ACC112 (cell line): Measurements from ENCODE around the gene RAPGEF1.

ENCODE experiments used
- H2AFZ ChIP-seq: fragments of 200-600 bp; sonication (generic); one replicate; pipeline ENCODE4 v1.6.0; 2017; ENCODE audit warnings: antibody characterized with exemption, low read length; ENCODE audit not compliant: unreplicated experiment
- H3K27ac ChIP-seq: fragments of 200-600 bp; sonication (generic); 2 replicates; pipeline ENCODE4 v1.5.1; 2014; ENCODE audit warnings: low read depth, mild to moderate bottlenecking, antibody characterized with exemption, low read length, moderate library complexity
- H3K27me3 ChIP-seq: fragments of 200-600 bp; sonication (generic); 2 replicates; pipeline ENCODE4 v1.6.1; 2014; ENCODE audit warnings: mild to moderate bottlenecking, antibody characterized with exemption, low read length, moderate library complexity, mixed read lengths; ENCODE audit not compliant: insufficient read depth
- H3K36me3 ChIP-seq: fragments of 200-600 bp; sonication (generic); 2 replicates; pipeline ENCODE4 v1.6.1; 2016; ENCODE audit warnings: mild to moderate bottlenecking, antibody characterized with exemption, low read length, moderate library complexity, mixed read lengths; ENCODE audit not compliant: insufficient read depth
- H3K4me1 ChIP-seq: fragments of 200-600 bp; sonication (generic); one replicate; pipeline ENCODE4 v1.6.1; 2016; ENCODE audit warnings: low read length, mixed read lengths; ENCODE audit not compliant: insufficient read depth, unreplicated experiment, control insufficient read depth
- H3K4me3 ChIP-seq: fragments of 200-600 bp; sonication (generic); 2 replicates; pipeline ENCODE4 v1.5.1; 2014; ENCODE audit warnings: mild to moderate bottlenecking, low read depth, low read length
- H3K79me2 ChIP-seq: fragments of 200-600 bp; sonication (generic); one replicate; pipeline ENCODE4 v1.6.0; 2016; ENCODE audit warnings: low read length; ENCODE audit not compliant: control insufficient read depth, unreplicated experiment, insufficient read depth

Gene RAPGEF1

GRCh38 chr9:131739959-131740648, at the start of gene RAPGEF1:
Gene RAPGEF1 (minus strand): TSS chr9:131740076. CDS start chr9:131739830, 246 bp downstream.
- Histone ChIP-seq H3K4me1 (peaks cover 14% of the 10 kb centered on the region), H3K27me3 (no peaks in the 10 kb centered on the region), H3K79me2 (peaks cover 31% of the 10 kb centered on the region), H3K27ac (peak within 1 kb of the TSS; percentile 45; the same call in 1 of the 2 replicates), H3K4me3 (peak within 1 kb of the TSS; percentile 90), H2AFZ (peak within 1 kb of the TSS; percentile 6), H3K36me3 (no peaks in the 10 kb centered on the region)

- Histone ChIP-seq H2AFZ (no peak overlapping the region), H3K27ac (no peak overlapping the region)
Observed at GRCh38 chr9:131788851-131789250, 49.0 kb upstream of the RAPGEF1 start.

GRCh38 chr9:131787838-131788237, 48.0 kb upstream of the RAPGEF1 start:
- Histone ChIP-seq H3K4me1 (no peaks in the 10 kb centered on the region), H3K36me3 (no peaks in the 10 kb centered on the region), H3K4me3 (no peak overlapping the region), H2AFZ (no peak overlapping the region), H3K27ac (no peak overlapping the region), H3K27me3 (peaks cover 94% of the 10 kb centered on the region), H3K79me2 (no peaks in the 10 kb centered on the region)

More at GRCh38 chr9:131788851-131789250, 49.0 kb upstream of the RAPGEF1 start:
- Histone ChIP-seq H3K4me1 (no peaks in the 10 kb centered on the region), H3K36me3 (no peaks in the 10 kb centered on the region), H3K79me2 (no peaks in the 10 kb centered on the region), H3K27me3 (peaks cover 93% of the 10 kb centered on the region), H3K4me3 (no peak overlapping the region)

GRCh38 chr9:131784748-131785501, 45.0 kb upstream of the RAPGEF1 start:
- H3K4me1 ChIP-seq, result no peaks in the 10 kb centered on the region
- H3K79me2 ChIP-seq, result no peaks in the 10 kb centered on the region
- no peak overlapping the region for H2AFZ ChIP-seq
- H3K27ac ChIP-seq, result no peak overlapping the region
- H3K27me3 ChIP-seq, result peaks cover 98% of the 10 kb centered on the region
- H3K36me3 ChIP-seq, result no peaks in the 10 kb centered on the region
- no peak overlapping the region for H3K4me3 ChIP-seq

GRCh38 chr9:131781069-131781468, 41.2 kb upstream of the RAPGEF1 start:
- Histone ChIP-seq H3K79me2 (no peaks in the 10 kb centered on the region), H3K27ac (no peak overlapping the region), H3K27me3 (peaks cover 73% of the 10 kb centered on the region), H3K36me3 (no peaks in the 10 kb centered on the region), H3K4me1 (no peaks in the 10 kb centered on the region), H2AFZ (no peak overlapping the region), H3K4me3 (no peak overlapping the region)

- H3K36me3 ChIP-seq, result no peaks in the 10 kb centered on the region
- no peaks in the 10 kb centered on the region for H3K79me2 ChIP-seq
- H3K27me3 ChIP-seq, result peaks cover 45% of the 10 kb centered on the region
- no peak overlapping the region for H3K4me3 ChIP-seq
- H2AFZ ChIP-seq, result no peak overlapping the region
- no peaks in the 10 kb centered on the region for H3K4me1 ChIP-seq
- H3K27ac ChIP-seq, result no peak overlapping the region
Observed at GRCh38 chr9:131776473-131776872, 36.6 kb upstream of the RAPGEF1 start.

GRCh38 chr9:131776036-131776435, 36.2 kb upstream of the RAPGEF1 start:
- Histone ChIP-seq H3K4me3 (no peak overlapping the region), H3K4me1 (no peaks in the 10 kb centered on the region), H2AFZ (no peak overlapping the region), H3K27ac (no peak overlapping the region), H3K36me3 (no peaks in the 10 kb centered on the region), H3K79me2 (no peaks in the 10 kb centered on the region), H3K27me3 (peaks cover 45% of the 10 kb centered on the region)

GRCh38 chr9:131774636-131775035, 34.8 kb upstream of the RAPGEF1 start:
- Histone ChIP-seq H3K4me3 (no peak overlapping the region), H2AFZ (no peak overlapping the region), H3K4me1 (no peaks in the 10 kb centered on the region), H3K36me3 (no peaks in the 10 kb centered on the region), H3K27ac (no peak overlapping the region), H3K79me2 (no peaks in the 10 kb centered on the region), H3K27me3 (peaks cover 47% of the 10 kb centered on the region)

- no peaks in the 10 kb centered on the region for H3K79me2 ChIP-seq
- H3K4me3 ChIP-seq, result no peak overlapping the region
- no peak overlapping the region for H3K27ac ChIP-seq
- no peak overlapping the region for H2AFZ ChIP-seq
- H3K4me1 ChIP-seq, result no peaks in the 10 kb centered on the region
- no peaks in the 10 kb centered on the region for H3K36me3 ChIP-seq
- peaks cover 45% of the 10 kb centered on the region for H3K27me3 ChIP-seq
Observed at GRCh38 chr9:131773911-131774379, 34.1 kb upstream of the RAPGEF1 start.

GRCh38 chr9:131772940-131773339, 33.1 kb upstream of the RAPGEF1 start:
- Histone ChIP-seq H3K4me1 (no peaks in the 10 kb centered on the region), H3K79me2 (no peaks in the 10 kb centered on the region), H2AFZ (no peak overlapping the region), H3K27me3 (peaks cover 39% of the 10 kb centered on the region), H3K36me3 (no peaks in the 10 kb centered on the region), H3K4me3 (no peak overlapping the region), H3K27ac (no peak overlapping the region)

- peaks cover 48% of the 10 kb centered on the region for H3K27me3 ChIP-seq
Observed at GRCh38 chr9:131771646-131772045, 31.8 kb upstream of the RAPGEF1 start.

More at GRCh38 chr9:131771646-131772045, 31.8 kb upstream of the RAPGEF1 start:
- Histone ChIP-seq H3K4me3 (no peak overlapping the region), H3K79me2 (no peaks in the 10 kb centered on the region), H2AFZ (no peak overlapping the region), H3K36me3 (no peaks in the 10 kb centered on the region), H3K4me1 (no peaks in the 10 kb centered on the region), H3K27ac (no peak overlapping the region)
